Heart right ventricle (tissue), 16 donors: ENCODE data around the gene TMPRSS13. TPM values are rescaled to one million over a fixed set of nuclear protein-coding genes. Genes with fewer than 3 reads are reported as not detected.

Source experiments
- ATAC-seq, 8 donors: fragments of 200-7000 bp; cut with Tn5 transposase; one replicate each; pipeline ENCODE4 v1.9.1; 2020; ENCODE audit warnings: mild to moderate bottlenecking in 8 of 8, moderate library complexity in 8 of 8, moderate number of reproducible peaks in 1 of 8
- DNase-seq, 2 donors: peaks; one replicate each; pipeline ENCODE4 v3.0.0-alpha.2; 2020
- H3K27ac ChIP-seq, 10 donors: fragments of 200-600 bp; sonication (generic) in 2 of 10; one replicate each; pipeline versions ENCODE4 v1.5.0 to v1.8.0; 2020 to 2022; ENCODE audit warnings: mild to moderate bottlenecking in 3 of 10
- H3K27me3 ChIP-seq, 7 donors: fragments of 200-600 bp; one replicate each; pipeline ENCODE4 v1.8.0; 2021 to 2022; ENCODE audit warnings: mild to moderate bottlenecking in 2 of 7
- H3K36me3 ChIP-seq, 9 donors: fragments of 200-600 bp; sonication (generic) in 1 of 9; one replicate each; pipeline versions ENCODE4 v1.5.0 to v1.8.0; 2020 to 2022; ENCODE audit warnings: mild to moderate bottlenecking in 2 of 9
- H3K4me1 ChIP-seq, 9 donors: fragments of 200-600 bp; sonication (generic) in 1 of 9; one replicate each; pipeline versions ENCODE4 v1.5.0 to v1.8.0; 2020 to 2022; ENCODE audit warnings: mild to moderate bottlenecking in 4 of 9
- H3K4me3 ChIP-seq, 10 donors: fragments of 200-600 bp; sonication (generic) in 2 of 10; one replicate each; pipeline versions ENCODE4 v1.5.0 to v1.8.0; 2020 to 2022; ENCODE audit warnings: mild to moderate bottlenecking in 7 of 10, moderate library complexity in 2 of 10
- H3K9me3 ChIP-seq, 11 donors: fragments of 200-600 bp in 10 of 11; sonication (generic) in 2 of 11; one replicate each; pipeline versions ENCODE4 v1.5.0 to v1.8.0; 2013 to 2022; ENCODE audit warnings: mild to moderate bottlenecking in 2 of 11, control low read depth in 1 of 11, moderate library complexity in 1 of 11
- CTCF ChIP-seq, 9 donors: fragments of 200-600 bp; sonication (generic) in 2 of 9; IDR thresholded peaks; one replicate each; pipeline versions ENCODE4 v1.5.0 to v1.8.0; 2021 to 2022; ENCODE audit warnings: antibody characterized with exemption in 9 of 9, mild to moderate bottlenecking in 5 of 9, moderate library complexity in 1 of 9
- WGBS, 2 donors: extraction: QIAGEN DNeasy Blood & Tissue Kit; methylation state at CpG; one replicate each; pipeline ENCODE4 v1.1.7; 2013; ENCODE audit warnings: inconsistent platforms in 1 of 2; 5-methylcytosine and 5-hydroxymethylcytosine counted together
- intact Hi-C, 10 donors: fragments of 100-400 bp; cut with DNase I; formaldehyde crosslinking; loops; one replicate each; pipeline versions ENCODE4 v1.11.1 to v1.14.2; 2022
- polyA plus RNA-seq, 2 donors: library from polyadenylated mRNA; stranded (reverse); fragments of 200-250 nt; gene quantifications; one replicate each; pipeline ENCODE4 v1.2.3, GENCODE V29; 2013
- total RNA-seq, 10 donors: library from RNA; stranded (reverse); fragmentation: NEBNext Ultra II Directional in 3 of 10; extraction: Animal tissue kit (Norgen Biotek cat#: 25700) in 3 of 10; gene quantifications; one replicate each; pipeline versions ENCODE4 v1.2.1 to v1.2.4, GENCODE V29; 2021 to 2023
- donor health status: Arrhythmogenic right ventricular cardiomyopathy.
- donor health status: ischemic (EF 13 %, LVEDD 7.1; RV severe dilation, severe dysfunction).
- donor health status: healthy with polysubstance abuse.
- donor health status: DM: no; HTN: yes; CAD: no.
- donor health status: DM: no; HTN: no; CAD: no.
- donor health status: ischemic (EF 25% LVEDD 6.9; RV normal size, moderate dysfunction).
- donor health status: ischemic (EF 25% LVEDD 5.7; RV mildly dilated, moderate dysfunction).
- donor health status: healthy.
- donor health status: DM: yes; HTN: yes; CAD: no.
- donor health status: Ischemic cardiomyopathy.
- donor health status: ischemic (EF 35%, LVEDD 5.7; RV mildly dilated, moderate dysfunction).
- donor health status: nonischemic (EF 11% LVEDD 7.7; RV severe dilation, severe dysfunction).
- donor health status: DM: yes; HTN: yes; CAD: no.
- donor health status: PGD.
- donor health status: ischemic (EF 29% LVEDD 5.4; RV normal size, mild dysfunction).
- donor health status: nonischemic (EF 23%, LVEDD 6.1; RV moderate dilation, normal function).

TMPRSS13 gene
- total and polyA plus RNA-seq, 12 donors = 0.03 to 0.32 (median 0.18) TPM; not detected in 7

GRCh38 chr11:117851106-117851505 is 78.1 kb downstream of the TMPRSS13 start:
- ATAC-seq (peak in 6 of 8 donors; percentile 31 to 81 (median 54)), DNase-seq (no peak)
- 28 to 44% methylated on average over 3 of the region's 3 CpGs for WGBS, 2 donors
- intact Hi-C loops = no loop called here
- no peaks in the 10 kb centered on the region for H3K27me3 ChIP-seq
- H3K4me3 ChIP-seq = no peak overlapping the region
- H3K4me1 ChIP-seq = peaks cover 0 to 46% (median 15%) of the 10 kb centered on the region in 9 donors
- H3K36me3 ChIP-seq = peaks cover 0 to 5% (median 0%) of the 10 kb centered on the region in 9 donors
- TF ChIP-seq CTCF (IDR thresholded peaks at IDR 0.05) = no peak
- peaks cover 0 to 31% (median 16%) of the 10 kb centered on the region in 11 donors for H3K9me3 ChIP-seq
- peak overlapping the region in 5 of 10 donors; percentile 26 to 60 (median 44) for H3K27ac ChIP-seq

Other genes with a start within 250 kb of the TMPRSS13 start
- gene DSCAML1, start 132.2 kb downstream of the TMPRSS13 start, total RNA-seq = 1 to 10 TPM in 3 of 10 donors, under 1 TPM in 7; 0.23 to 1.5 (median 0.57) TPM
- gene DSCAML1, start 132.2 kb downstream of the TMPRSS13 start, polyA plus RNA-seq = under 1 TPM; 0.16 to 0.88 TPM
- gene FXYD2, start 104.7 kb downstream of the TMPRSS13 start, total RNA-seq = 1 to 10 TPM in 7 of 10 donors, under 1 TPM in 3; 0.40 to 3.2 (median 1.4) TPM
- 1 to 10 TPM; 1.9 to 6.0 TPM for gene FXYD2, start 104.7 kb downstream of the TMPRSS13 start, polyA plus RNA-seq
- 10 to 100 TPM; 22.0 to 42.5 (median 30.4) TPM for gene FXYD6, start 52.7 kb downstream of the TMPRSS13 start, total RNA-seq
- 10 to 100 TPM; 62.3 to 65.2 TPM for gene FXYD6, start 52.7 kb downstream of the TMPRSS13 start, polyA plus RNA-seq
- 10 to 100 TPM in 2 of 10 donors, 1 to 10 TPM in 8; 2.5 to 29.9 (median 3.8) TPM for gene IL10RA, start 57.0 kb upstream of the TMPRSS13 start, total RNA-seq
- gene IL10RA, start 57.0 kb upstream of the TMPRSS13 start, polyA plus RNA-seq = 1 to 10 TPM; 2.0 to 4.0 TPM
- gene TMPRSS4, start 147.7 kb upstream of the TMPRSS13 start, total RNA-seq = 1 to 10 TPM in 2 of 10 donors, under 1 TPM in 1, not detected in 7; 0.34 to 1.4 (median 1.3) TPM
- gene TMPRSS4, start 147.7 kb upstream of the TMPRSS13 start, polyA plus RNA-seq = under 1 TPM in 1 of 2 donors, not detected in 1; 0.36 TPM
- gene SMIM35, start 157.6 kb upstream of the TMPRSS13 start, total RNA-seq = not detected
- gene SMIM35, start 157.6 kb upstream of the TMPRSS13 start, polyA plus RNA-seq = not detected
- gene SCN4B, start 223.4 kb upstream of the TMPRSS13 start, total RNA-seq = 10 to 100 TPM in 5 of 10 donors, 1 to 10 TPM in 5; 5.7 to 17.5 (median 10.3) TPM
- gene SCN4B, start 223.4 kb upstream of the TMPRSS13 start, polyA plus RNA-seq = 1 to 10 TPM; 5.4 to 8.8 TPM
- gene SCN2B, start 247.2 kb upstream of the TMPRSS13 start, total RNA-seq = 10 to 100 TPM in 8 of 10 donors, 1 to 10 TPM in 2; 5.3 to 26.7 (median 20.9) TPM
- 1 to 10 TPM; 2.9 to 6.6 TPM for gene SCN2B, start 247.2 kb upstream of the TMPRSS13 start, polyA plus RNA-seq